Prostate gland (tissue), 2 donors: ENCODE results near the gene SLC2A4RG. TPM values are rescaled to one million over a fixed set of nuclear protein-coding genes. Genes with fewer than 3 reads are reported as not detected.

Source experiments
- DNase-seq: peaks from one replicate; pipeline ENCODE4 v3.0.0-alpha.2; 2019; ENCODE audit warnings: low spot score
- H3K27ac ChIP-seq, 2 donors: fragments of 200-600 bp; sonication (generic); 2 replicates each; pipeline ENCODE4 v1.5.1; 2017 to 2019
- H3K27me3 ChIP-seq: fragments of 200-600 bp; sonication (generic); replicated peaks from 2 replicates; pipeline ENCODE4 v1.5.1; 2019; ENCODE audit not compliant: insufficient read depth
- H3K36me3 ChIP-seq, 2 donors: fragments of 200-600 bp; sonication (generic); 1 replicate in 1 of 2; 2 replicates in 1 of 2; pipeline versions ENCODE4 v1.5.1 to v1.8.1; 2017 to 2019
- H3K4me1 ChIP-seq: fragments of 200-600 bp; sonication (generic); replicated peaks from 2 replicates; pipeline ENCODE4 v1.5.1; 2019
- H3K4me3 ChIP-seq, 2 donors: fragments of 200-600 bp; sonication (generic); 2 replicates each; pipeline ENCODE4 v1.5.1; 2017 to 2019
- H3K9me3 ChIP-seq: fragments of 200-600 bp; sonication (generic); 2 replicates; pipeline ENCODE4 v1.5.1; 2017
- POLR2A ChIP-seq: fragments of 450-650 bp; IDR thresholded peaks from one replicate; pipeline ENCODE4 v1.6.1; 2016; ENCODE audit warnings: antibody characterized with exemption, mild to moderate bottlenecking
- POLR2AphosphoS5 ChIP-seq: sonication (generic); formaldehyde crosslinking; IDR thresholded peaks from one replicate; pipeline ENCODE4 v1.6.1; 2017; ENCODE audit warnings: antibody characterized with exemption
- WGBS: methylation state at CpG from one replicate; pipeline ENCODE4 v1.1.5; 2018; 5-methylcytosine and 5-hydroxymethylcytosine counted together
- intact Hi-C: fragments of 100-400 bp; cut with DNase I; formaldehyde crosslinking; loops from one replicate; pipeline ENCODE4 v1.14.2; 2022
- total RNA-seq, 2 donors: library from RNA; depleted of rRNA; stranded (reverse); fragments of >200 nt; gene quantifications; one replicate each; pipeline ENCODE4 v1.1.0, GENCODE V29; 2016
- TF ChIP-seq, protein P1 (sequence below), 4 experiments: fragments of 200-600 bp in 2 of 4; fragments of 450-650 bp in 2 of 4; sonication (generic) in 2 of 4; IDR thresholded peaks; 1 replicate in 3 of 4; 2 replicates in 1 of 4; pipeline ENCODE4 v1.5.1; 2016 to 2019; ENCODE audit warnings: antibody characterized with exemption in 4 of 4, mild to moderate bottlenecking in 2 of 4, moderate library complexity in 2 of 4

SLC2A4RG gene
- total RNA-seq, 2 donors from 2014 or later, result 140 to 155 TPM

DNA sequence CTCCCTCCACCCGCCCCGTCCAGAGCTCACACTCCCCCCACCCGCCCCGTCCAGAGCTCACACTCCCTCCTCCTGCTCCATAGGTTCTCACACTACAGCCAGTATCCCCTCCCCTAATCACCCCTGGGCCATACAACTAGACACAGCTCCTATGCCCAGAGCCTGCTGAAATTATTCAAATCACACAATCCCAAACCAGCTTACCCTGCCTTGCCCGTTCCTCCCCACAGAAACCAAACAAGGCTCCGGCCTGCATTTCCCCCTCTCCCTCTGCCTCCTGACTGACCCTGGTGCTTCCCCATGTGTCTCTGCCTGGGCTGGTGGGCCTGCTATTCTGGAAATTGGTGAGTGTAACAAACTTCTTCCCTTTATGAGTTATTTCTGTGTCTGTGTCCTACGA is 18.6 kb downstream of the SLC2A4RG start:
- TF ChIP-seq POLR2AphosphoS5, result no peak
- TF ChIP-seq, protein P1, sequence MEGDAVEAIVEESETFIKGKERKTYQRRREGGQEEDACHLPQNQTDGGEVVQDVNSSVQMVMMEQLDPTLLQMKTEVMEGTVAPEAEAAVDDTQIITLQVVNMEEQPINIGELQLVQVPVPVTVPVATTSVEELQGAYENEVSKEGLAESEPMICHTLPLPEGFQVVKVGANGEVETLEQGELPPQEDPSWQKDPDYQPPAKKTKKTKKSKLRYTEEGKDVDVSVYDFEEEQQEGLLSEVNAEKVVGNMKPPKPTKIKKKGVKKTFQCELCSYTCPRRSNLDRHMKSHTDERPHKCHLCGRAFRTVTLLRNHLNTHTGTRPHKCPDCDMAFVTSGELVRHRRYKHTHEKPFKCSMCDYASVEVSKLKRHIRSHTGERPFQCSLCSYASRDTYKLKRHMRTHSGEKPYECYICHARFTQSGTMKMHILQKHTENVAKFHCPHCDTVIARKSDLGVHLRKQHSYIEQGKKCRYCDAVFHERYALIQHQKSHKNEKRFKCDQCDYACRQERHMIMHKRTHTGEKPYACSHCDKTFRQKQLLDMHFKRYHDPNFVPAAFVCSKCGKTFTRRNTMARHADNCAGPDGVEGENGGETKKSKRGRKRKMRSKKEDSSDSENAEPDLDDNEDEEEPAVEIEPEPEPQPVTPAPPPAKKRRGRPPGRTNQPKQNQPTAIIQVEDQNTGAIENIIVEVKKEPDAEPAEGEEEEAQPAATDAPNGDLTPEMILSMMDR (IDR thresholded peaks at IDR 0.05), result no peak
- TF ChIP-seq POLR2A, result no peak
- H3K9me3 ChIP-seq, result no peaks in the 10 kb centered on the region
- H3K4me3 ChIP-seq, result no peak overlapping the region
- no peaks in the 10 kb centered on the region for H3K27me3 ChIP-seq
- H3K27ac ChIP-seq, result no peak overlapping the region
- intact Hi-C loops, result no loop called here
- no peak for DNase-seq
- H3K36me3 ChIP-seq, result no peaks in the 10 kb centered on the region
- 90% methylated on average over 5 of the region's 7 CpGs for WGBS
- no peaks in the 10 kb centered on the region for H3K4me1 ChIP-seq

DNA sequence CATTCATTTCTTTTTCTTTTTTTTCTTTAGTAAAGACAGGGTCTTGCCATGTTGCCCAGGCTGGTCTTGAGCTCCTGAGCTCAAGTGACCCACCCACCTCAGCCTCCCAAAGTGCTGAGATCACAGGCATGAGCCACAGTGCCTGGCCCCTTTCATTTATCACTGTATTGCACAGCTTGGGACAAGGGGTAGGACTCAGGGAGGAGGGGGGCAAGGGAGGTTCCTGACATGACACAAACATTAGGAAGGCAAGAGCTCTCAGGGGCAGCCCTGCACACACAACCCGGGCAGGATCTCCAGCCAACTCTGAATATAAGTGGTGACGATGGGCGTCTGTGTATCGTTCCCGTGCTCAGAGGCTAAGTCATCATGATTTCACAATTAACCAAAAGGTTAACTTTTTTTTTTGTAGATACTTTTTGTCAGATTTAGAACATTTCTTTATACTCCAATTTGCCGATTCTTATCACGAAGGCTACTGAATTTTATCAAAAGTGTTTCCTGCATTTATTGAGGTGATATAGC is 19.9 kb downstream of the SLC2A4RG start:
- H3K4me3 ChIP-seq, result no peak overlapping the region
- H3K27ac ChIP-seq, result no peak overlapping the region
- no peaks in the 10 kb centered on the region for H3K27me3 ChIP-seq
- H3K36me3 ChIP-seq, result no peaks in the 10 kb centered on the region
- no peaks in the 10 kb centered on the region for H3K9me3 ChIP-seq
- no peak for DNase-seq
- TF ChIP-seq POLR2A (no peak), POLR2AphosphoS5 (no peak)
- TF ChIP-seq, protein P1 (IDR thresholded peaks at IDR 0.05), result no peak
- H3K4me1 ChIP-seq, result no peaks in the 10 kb centered on the region
- 90% methylated on average over 7 of the region's 7 CpGs for WGBS
- intact Hi-C loops, result no loop called here

DNA sequence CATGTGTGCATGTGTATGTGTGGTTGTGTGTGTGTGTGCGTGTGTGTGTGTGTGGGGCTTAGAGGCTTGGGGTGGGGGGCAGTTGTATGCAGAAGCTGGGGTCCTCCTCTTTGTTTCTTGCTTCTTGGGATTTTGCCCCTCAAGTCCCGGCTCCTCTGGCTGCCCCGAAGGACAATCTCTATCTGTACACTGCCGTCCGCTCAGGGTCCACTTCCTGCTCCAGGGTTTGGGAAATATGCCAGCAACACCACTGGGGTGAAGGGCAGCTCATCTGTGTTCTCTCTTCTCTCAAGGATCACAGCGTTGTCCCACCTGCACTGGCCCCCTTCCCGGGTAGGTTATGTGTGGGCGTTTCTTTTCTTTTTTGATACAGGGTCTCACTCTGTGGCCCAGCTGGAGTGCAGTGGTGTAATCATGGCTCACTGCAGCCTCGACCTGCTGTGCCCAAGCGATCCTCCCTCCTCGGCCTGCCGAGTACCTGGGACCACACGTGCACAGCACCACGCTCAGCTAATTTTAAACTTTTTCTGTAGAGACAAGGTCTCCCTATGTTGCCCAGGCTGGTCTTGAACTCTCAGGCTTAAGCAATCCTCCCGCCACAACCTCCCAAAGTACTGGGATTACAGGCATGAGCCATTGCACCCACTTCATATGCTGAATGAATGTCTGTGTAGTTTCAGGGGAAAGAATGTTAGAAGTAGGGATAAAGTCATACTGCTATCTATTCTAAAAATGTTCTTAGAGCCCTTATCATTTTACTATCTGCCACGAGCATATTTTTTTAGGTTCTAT is 25.7 kb downstream of the SLC2A4RG start:
- WGBS, result 85% methylated on average over 16 of the region's 16 CpGs
- H3K27ac ChIP-seq, result no peak overlapping the region
- TF ChIP-seq, protein P1 (IDR thresholded peaks at IDR 0.05), result no peak
- no peak for TF ChIP-seq POLR2AphosphoS5
- TF ChIP-seq POLR2A, result no peak
- no peaks in the 10 kb centered on the region for H3K4me1 ChIP-seq
- DNase-seq, result no peak
- intact Hi-C loops, result no loop called here
- H3K27me3 ChIP-seq, result no peaks in the 10 kb centered on the region
- no peak overlapping the region for H3K4me3 ChIP-seq
- no peaks in the 10 kb centered on the region for H3K36me3 ChIP-seq
- H3K9me3 ChIP-seq, result no peaks in the 10 kb centered on the region

DNA sequence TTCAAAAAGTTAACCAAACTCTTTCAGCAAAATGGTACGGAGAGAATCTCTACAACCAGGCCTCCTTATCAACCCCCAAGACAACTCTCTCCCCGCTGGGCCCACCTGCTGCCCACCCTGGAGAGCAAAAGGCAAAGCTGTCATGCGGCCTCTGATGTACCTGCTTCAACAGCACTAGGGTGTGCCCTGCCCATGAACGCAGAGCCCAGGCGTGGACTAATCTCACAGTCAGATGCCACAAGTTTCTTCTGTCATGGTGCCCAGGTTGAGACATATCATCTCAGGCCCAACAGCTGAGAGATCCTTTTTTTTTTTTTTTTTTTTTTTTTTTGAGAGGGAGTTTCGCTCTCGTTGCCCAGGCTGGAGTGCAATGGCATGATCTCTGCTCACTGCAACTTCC is 26.3 kb downstream of the SLC2A4RG start:
- 94% methylated on average over 7 of the region's 7 CpGs for WGBS
- Histone ChIP-seq H3K27me3 (no peaks in the 10 kb centered on the region), H3K27ac (no peak overlapping the region), H3K4me1 (no peaks in the 10 kb centered on the region), H3K9me3 (no peaks in the 10 kb centered on the region), H3K4me3 (no peak overlapping the region), H3K36me3 (no peaks in the 10 kb centered on the region)
- intact Hi-C loops, result no loop called here
- TF ChIP-seq POLR2AphosphoS5, result no peak
- TF ChIP-seq, protein P1 (IDR thresholded peaks at IDR 0.05), result no peak
- DNase-seq, result no peak
